Limb (tissue), 2 donors: Measurements from ENCODE around the gene CHRDL2.
A peak's percentile ranks its signal among the peaks of the same experiment; 100 is the strongest.

ENCODE experiments used
- DNase-seq, 2 donors: peaks; one replicate each; pipeline ENCODE4 v3.0.0-alpha.2; 2016; ENCODE audit errors: extremely low spot score in 2 of 2

CHRDL2 gene

DNA sequence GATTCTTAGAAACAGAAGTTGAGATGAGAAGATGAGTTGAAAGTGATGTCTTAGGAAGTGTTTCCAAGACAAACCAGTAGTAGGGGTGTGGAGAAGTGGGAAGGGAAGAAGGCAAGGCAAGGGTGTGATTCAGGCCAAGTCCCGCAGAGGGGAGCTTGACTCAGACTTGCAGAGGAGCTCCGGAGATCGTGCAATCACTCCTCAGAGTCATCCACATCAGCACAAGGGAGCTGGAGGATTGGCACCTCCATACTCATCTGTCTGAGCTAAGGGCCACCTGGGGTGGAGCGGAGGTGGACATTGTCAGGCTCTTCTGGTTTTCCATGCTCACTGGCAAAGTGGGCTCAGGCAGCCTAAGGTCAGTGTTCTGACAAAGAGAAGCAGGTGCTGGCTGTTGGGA lies 44.4 kb downstream of the CHRDL2 start:
- DNase-seq, result no peak

DNA sequence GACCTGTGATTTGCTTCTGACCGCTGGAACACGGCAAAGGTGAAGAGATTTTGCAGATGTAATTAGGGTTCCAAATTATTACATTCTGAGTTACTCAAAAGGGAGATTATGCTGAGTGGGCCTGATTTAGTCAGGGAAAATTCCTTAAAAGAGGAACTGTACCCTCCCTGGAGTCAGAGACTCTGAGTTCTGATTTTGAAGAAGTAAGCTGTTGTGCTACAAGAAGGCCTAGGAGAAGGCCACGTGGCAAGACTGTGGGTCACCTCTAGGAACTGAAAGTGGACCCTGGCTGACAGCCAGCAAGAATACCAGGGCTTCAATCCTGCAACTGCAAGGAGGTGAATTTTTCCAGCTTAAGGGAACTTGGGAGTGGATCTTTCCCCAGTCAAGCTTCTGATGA lies 45.3 kb downstream of the CHRDL2 start:
- no peak for DNase-seq

DNA sequence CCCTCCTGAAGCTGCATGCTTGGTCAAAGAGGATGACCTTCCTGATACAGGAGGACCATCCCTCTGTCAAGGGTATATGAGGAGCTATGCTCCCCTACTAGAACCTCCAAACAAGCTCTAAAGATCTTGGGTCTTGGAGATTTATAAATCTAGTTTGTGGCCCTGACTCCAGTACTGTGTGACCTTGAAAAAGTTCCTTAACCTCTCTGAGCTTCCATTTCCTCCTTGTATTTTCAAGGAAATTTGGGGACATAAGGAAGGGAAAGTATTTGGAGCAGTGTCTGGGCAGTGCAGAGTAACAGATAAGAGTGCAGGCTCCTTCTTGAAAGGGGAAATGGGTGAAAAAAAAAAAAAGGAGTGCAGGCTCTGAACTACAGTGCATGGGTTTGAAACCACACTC lies 45.9 kb downstream of the CHRDL2 start:
- no peak for DNase-seq

DNA sequence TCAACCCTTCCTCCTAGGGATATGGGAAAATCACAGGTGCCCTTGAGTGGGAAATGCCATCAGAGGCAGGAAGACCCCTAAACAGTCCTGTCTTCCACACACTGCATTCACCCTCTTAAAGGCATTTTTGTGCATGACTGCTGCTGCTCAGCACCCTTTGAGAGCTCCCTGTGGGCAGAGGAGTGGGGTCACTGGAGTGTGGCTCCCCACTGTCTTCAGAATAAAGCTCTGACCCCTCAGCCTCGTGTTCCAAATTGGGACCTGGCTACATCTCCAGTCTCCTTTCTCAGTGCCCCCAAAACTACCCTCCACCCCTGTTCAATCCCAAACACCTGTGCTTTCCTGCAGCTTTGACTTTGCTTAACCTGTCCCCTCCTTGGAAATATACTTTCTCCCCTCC lies 46.6 kb downstream of the CHRDL2 start:
- no peak for DNase-seq

DNA sequence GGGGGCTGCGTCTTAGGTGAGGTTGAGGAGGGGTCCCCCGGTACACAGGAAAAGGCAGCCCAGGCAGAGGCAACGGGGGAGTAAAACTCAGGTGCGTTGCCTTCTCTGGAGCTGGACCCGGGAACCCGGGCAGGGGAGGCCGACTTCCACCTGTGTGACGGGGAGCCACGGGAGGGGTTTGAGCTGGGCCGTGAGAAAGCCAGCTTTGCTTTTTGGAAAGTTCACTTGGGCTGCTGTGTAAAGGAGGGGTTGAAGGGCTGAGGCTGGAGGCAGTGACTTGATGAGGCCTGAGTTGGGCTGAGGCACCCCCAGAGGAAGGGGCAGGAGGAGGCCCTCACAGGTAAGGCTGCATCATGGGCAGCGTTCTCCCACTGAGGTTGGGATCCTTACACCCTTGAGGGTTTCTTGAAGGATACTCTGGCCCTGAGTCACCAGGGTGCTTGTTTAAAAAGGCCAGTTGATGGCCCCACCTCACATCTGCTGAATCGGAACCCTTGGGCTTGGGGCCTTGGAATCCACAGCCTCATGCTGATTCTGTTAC lies 47.2 kb downstream of the CHRDL2 start:
- DNase-seq, result peak in 1 of 2 donors; percentile 27

DNA sequence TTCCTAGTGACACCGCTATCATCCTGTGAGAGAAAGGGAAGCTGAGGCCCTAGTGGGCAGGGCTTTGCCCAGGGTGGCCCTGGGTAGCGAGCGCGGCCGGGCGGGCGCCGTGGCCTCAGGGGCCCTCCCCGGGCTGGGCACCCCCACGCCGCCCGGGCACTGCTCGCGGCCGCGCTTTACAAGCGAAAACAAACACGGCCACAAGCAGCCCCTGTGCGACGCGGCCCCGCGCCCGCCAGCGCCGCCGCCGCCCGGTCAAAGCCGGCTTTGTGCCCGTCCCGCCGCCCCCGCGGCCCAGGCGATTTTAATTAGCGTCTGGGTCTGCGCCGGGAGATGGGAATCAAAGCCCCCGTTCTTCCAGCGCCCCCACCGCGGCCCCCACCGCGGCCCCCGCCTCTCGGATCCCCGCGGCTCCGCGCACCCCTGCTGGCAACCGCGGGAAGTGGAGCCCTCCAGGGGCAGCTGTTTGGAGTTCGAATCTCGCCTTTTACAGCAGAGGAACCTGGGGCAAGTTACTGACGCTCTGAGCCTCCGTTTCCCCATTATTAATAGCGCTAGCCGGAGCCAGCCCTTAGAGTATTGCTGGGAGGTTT lies 47.9 kb downstream of the CHRDL2 start:
- DNase-seq, result peak; percentile 36 to 83

DNA sequence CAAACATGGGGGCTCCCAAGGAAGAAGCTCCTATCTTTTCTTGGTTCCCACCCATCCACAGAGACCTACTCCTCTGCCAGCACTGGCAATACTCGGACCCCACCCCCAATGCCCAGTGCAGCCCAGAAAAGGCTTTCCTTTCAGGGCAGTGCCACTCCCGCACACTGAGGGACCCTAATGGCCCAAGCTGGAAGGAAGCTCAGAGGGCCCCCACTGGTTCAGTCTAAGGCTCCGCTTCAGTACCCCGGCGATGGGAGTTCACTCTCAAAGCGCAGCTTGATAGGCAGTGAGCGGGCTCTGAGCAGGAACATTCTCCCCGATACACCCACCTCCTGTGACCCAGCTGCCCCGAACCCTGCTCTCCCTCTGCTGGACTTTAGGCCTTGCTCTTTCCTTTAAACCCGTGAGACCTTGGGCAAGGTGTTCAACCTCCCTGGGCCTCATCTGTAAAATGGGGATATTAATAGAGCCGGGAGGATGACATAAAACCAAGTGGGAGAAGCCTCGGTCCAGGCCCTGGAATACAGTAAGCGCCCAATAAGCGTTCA lies 48.4 kb downstream of the CHRDL2 start:
- no peak for DNase-seq

DNA sequence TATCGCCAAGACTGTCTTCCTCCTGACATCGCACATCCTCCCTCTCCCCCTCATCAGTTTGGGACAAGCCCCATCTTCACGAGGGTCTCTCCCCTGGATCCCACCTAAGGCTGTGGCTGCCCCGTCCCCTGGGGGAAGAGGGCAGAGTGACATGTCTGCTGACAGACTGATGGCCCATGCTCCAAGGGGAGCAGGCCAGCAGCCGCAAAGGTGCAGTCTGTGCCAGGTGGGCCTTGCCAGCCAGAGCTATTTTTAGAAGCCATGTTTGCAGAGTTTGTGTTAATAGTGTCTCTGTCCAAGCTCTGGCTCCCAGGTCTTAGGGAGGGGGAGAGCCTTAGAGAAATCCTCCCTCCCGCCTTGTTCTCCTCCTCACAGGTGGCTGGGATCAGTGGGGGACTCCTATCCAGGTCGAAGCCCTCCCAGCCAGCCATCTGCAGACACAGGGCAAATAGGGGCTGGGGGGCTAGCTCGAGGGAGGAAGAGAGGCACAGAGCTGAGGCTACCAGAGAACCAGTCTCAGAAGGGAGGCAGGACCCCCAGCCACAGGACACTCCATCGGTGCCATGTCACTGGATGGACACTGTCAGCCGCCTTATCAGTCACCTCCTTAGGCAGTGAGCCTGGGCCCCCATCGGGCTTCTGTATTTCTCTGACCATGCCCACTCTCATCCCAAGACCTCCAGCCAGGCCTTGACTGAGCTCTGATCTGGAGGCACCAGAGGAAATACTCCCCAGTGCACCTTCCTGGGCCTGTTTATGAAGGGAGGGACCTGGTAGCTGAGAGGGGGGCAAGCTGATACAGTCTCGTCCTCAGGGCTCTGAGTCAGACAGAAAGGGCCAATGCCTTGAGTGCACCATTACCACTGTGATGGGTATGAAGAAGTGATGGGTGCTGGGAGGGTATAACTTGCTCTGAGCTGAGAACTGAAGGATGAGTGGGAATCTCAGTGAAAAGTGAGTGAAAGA lies 49.3 kb downstream of the CHRDL2 start:
- DNase-seq, result peak in 1 of 2 donors; percentile 51

DNA sequence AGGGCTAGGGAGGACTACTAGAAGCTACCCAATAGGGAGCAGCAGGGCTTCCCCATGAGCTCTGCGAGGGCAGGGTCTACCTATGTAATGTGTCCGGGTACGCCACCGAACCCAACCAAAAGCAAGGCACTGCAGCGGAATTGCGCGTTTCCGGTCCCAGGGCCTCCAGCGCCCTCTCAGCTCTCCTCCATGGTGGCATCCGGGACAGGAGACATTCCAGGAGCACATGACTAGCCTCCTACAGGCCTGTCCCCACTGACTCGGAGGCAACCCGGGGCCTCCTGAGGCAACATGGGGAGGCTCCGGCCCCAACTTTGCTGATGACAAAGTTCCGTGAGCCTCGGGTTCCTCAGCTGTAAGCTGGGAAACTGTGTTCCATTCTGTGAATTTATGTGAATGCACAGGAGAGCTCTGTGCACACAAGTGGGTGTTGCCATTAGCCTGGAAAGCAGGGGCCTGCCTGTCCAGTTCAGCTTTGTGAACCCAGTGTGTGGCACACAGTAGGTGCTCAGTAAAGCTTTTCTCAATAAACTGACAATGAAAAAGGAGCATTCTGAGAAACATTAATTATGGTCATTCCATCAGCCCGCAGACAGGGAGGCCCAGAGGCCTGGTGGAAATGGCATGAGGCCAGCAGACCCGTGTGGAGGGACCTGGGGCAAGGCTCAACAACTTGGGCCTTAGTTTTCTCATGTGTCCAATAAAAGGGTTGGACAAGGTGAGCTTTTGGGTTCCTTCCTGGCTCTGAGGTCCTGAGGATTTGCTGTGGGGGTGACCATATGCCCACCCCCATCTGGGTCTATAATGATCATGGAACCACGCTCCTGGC lies 50.3 kb downstream of the CHRDL2 start:
- peak in 1 of 2 donors; percentile 34 for DNase-seq

DNA sequence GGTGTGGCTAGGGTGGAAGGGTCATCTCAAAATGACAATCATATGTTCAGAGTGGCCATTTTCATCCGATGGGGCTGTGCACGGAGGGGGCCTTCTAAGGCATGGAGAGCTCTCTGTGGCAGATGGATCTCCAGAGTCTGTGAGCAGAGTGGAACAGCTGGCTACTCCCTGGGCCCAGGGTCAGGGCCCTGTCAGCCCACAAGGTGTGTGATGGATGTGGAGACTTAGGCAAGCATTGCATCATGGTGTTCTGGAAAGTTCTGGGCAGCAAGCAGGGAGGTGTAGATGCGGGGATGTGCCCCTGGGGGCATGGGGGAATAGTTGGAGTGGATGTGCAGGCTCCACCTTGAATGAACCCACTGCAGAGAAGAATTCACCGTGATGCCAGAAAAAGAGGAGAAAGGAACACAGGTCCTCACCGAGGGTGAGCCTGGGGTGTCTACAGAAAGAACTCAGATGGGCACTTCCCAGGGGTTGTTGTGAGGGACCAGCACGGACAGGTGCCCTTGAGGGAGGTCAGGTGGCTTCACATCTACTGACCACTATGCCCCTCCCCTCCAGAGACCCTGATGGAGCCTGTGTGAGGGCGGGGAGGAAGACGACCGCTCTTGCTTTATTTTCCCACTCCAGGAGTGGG lies 51.1 kb downstream of the CHRDL2 start:
- DNase-seq, result peak in 1 of 2 donors; percentile 21

DNA sequence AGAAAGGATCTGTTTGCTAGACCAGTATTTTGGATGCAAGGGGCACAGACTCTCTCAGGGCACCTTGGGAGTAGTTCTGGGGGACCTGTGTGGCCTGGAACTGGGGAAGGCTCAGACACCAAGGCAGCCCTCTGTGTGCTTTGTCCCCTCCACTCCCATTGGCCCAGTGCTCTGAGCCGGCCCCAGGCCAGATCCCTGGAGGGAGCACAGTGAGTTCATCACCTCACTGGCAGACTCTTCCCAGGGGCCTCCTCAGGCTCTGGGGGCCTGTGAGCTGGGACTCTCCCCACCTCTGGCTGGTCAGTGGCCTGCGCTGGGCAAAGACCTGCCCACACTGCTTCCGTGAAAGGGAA lies 51.7 kb downstream of the CHRDL2 start:
- peak in 1 of 2 donors; percentile 18 for DNase-seq

DNA sequence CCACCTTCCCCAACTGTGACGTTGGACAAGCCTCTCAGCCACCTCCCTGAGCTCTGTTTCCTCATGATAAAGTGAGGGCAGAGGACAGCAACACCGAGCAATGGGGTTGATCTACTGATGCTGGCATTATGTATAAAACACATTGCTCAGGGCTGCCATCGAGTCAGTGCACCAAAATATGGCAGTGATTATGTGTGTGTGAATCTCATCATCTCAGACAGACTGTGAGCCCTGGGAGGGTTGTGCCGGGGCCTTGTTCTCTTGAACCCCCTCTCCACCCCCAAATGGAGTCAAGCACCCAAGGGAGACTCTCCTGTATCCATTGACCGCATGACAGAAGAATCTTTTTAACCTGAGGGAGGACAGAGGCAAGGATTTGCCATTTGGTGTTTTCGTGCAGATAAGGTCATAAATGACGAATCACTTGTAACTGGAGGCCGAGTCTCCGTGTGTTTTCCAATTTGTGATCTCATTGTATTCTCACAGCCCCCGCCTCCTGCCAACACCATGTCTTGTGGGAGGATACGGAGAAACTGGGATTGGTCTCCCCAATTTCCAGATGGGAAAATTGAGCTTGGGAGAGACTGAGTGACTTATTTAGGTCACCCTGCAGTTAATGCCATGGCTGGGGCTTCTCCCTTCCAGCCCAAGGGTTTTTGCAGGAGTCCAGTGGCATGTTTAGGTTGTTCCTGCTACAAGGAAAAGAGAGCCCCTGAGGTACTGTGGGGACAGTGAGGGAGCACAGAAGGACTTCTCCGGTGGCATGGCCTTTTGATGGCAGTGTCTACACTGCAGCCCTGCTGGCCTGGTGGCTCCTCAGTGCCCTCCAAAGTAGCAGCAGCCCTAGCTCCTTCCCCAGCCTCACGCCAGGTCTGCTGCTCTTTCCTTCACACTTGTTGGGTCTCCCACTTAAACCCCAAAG lies 52.4 kb downstream of the CHRDL2 start:
- DNase-seq, result peak in 1 of 2 donors; percentile 12

DNA sequence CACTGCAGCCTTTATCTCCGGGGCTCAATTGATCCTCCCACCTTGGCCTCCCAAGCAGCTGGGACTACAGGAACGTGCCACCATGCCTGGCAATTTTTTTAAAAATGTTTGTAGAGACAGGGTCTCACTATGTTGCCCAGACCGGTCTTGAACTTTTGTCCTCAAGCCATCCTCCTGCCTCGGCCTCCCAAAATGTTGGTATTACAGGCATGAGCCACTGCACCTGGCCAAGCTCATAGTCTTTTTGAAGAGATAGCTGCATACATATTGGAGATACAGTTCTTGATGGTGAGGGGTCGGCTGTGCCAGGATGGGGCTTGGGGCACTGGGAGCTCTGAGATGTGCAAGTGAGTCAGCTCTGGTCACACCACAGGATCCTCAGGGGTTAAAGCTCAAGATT lies 53.2 kb downstream of the CHRDL2 start:
- DNase-seq, result no peak

DNA sequence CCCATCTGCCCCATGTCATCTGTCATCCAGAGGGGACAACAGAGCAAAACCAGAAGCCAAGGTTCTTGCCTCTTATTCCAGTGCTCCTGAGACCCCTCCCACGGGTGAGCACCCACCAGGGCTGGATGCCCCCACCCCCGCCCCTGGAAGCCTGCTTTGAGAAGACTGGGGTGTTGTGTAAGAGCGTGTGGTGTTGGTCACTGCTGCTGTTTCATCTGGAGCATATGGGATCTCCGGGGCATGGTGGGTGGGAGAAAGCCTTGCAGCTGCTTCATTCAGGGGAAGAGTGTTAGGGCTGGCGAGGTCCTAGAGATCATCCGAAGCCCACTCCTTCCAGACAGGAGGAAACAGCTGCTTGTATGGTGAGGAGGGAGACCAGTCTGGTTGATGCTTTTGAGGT lies 54.1 kb downstream of the CHRDL2 start:
- peak in 1 of 2 donors; percentile 27 for DNase-seq

DNA sequence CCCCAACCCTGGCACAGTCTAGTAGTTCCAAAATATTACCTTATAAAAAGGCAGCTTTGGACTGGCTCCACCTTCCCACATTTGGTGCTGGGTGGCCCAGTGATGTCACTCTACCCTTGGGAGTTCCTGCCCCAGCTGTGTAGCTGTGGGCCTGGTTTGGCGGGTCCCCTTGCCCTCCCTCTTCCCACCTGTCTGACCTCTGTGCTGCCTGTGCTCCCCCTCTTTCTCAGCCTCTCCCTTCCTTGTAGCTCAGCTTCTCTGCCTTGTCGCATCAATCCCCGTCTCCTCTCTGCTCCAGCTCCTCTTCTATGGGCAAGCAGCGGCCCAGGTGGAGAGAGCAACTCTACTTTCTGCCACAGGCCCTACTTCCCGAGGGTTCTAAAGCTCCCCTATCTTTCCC lies 54.6 kb downstream of the CHRDL2 start:
- no peak for DNase-seq

DNA sequence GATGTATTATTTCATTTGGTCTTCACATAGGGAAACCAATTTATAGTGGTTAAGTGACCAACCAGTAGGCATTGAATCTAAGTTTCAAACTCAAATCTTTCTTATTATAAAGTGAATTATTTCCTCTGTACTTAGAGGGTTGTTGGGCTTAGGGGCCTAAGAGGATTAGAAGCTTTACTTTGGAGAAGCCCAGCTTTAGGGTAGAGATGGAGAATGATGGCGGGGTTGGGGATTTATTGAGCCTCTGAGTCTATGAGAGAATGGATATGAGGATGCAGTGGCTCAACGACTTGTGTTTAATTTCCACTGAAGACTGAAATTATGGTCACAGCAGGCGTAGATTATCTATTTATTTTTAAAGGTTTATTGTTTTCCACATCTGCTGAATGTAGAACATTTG lies 55.5 kb downstream of the CHRDL2 start:
- no peak for DNase-seq

DNA sequence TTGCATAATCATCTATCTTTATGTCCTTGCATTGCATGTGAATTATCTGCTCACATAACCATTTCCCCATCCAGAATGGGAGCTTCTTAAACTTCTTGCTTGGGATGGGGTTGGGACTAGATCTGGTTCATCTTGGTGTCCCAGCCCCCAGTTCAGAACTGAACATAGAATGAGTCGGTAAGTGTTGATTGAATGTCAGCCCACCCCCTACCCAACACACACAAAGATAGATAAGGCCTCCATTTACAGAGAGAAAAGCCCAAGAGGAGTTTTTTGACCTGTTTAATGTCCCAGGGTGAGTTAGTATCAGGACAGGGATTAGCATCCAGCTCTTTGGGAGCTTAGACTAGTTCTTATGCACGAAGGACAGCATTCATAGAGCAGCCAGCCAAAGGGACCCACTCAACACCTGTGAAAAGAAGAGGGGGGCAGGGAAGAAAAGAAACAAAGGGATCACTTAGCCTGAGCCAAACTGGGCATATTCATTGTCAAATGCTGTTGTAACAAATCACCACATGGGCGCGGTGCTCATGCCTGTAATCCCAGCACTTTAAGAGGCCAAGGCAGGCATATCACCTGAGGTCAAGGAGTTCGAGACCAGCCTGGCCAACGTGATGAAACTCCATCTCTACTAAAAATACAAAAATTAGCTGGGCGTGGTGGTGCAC lies 57.4 kb downstream of the CHRDL2 start:
- DNase-seq, result no peak

DNA sequence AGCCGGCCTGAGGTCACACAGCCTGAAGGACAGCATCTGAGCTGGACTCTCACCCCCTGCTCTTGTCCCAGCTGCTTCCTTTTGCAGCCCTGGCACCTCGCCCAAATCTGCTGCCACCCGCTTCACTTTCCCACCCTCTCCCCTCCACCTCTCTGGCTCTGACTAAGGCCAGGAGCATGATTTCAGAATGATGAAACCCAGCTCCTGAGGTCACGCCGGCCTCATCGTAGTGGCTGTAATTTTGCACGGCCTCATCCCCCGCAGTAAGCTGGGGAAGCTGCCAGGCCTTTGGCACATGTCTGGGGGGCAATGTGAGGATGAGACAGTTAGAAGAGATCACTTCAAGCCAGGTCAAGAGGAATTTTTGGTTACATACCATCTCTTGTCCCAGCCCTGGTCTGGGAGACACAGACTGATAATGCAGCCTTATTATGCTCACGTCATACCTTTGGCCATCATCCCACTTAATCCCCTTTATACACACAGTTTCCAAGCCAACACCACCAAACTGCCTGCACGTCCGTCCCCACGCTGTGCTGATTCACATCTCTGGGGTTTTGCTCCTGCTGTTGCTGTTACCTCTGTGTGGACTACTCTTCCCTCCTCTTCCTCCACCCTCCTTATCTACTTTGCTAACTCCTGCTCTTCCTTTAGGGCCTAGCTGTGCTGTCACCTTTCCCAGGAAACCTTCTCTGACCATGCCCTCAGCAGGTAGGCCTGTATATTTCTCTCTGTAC lies 58.1 kb downstream of the CHRDL2 start:
- peak in 1 of 2 donors; percentile 23 for DNase-seq
